Suppressor macrophage treated with lipopolysaccharide for 4 hours (primary cell): ENCODE data around the gene PRAMEF12.
"Not testable (repeated sequence)": the region's sequence is repeated elsewhere in the genome, so short reads cannot be mapped to it uniquely, and the experiment has no call there.

Experiments used
- DNase-seq: peaks from one replicate; pipeline ENCODE4 v3.0.0-alpha.2; 2020

PRAMEF12 gene

DNA sequence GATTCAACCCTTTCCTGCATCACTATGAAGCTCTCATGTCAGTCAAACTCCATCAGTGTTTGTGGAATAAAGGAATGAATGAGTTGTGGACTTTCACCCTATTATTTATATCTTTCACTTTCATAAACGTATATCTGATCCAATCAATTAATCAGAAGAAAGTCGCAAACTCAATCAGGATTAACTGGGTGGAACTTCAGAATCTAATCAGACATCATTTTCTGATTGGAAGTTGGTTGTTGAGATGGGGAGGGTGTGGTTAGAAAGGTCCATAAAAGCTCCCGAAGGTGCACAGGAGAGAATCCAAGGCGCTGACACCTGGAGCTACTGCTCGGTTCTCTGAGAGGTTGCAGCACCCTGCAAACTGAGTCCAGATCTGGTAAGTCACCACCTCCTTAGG is at the start of gene PRAMEF12:
Gene PRAMEF12 (plus strand): TSS at position 301 of the 400 bp plus-strand sequence. CDS start 1,130 bp downstream, outside the sequence.
- DNase-seq, result no peak

- DNase-seq, result no peak
Measured at GRCh38 chr1:12728391-12728790, 45.1 kb upstream of the PRAMEF12 start.

- DNase-seq, result no peak
Measured at GRCh38 chr1:12730156-12730555, 43.4 kb upstream of the PRAMEF12 start.

- not testable (repeated sequence) for DNase-seq
Measured at GRCh38 chr1:12731084-12731483, 42.5 kb upstream of the PRAMEF12 start.

- DNase-seq, result no peak
Measured at GRCh38 chr1:12734651-12735050, 38.9 kb upstream of the PRAMEF12 start.

DNA sequence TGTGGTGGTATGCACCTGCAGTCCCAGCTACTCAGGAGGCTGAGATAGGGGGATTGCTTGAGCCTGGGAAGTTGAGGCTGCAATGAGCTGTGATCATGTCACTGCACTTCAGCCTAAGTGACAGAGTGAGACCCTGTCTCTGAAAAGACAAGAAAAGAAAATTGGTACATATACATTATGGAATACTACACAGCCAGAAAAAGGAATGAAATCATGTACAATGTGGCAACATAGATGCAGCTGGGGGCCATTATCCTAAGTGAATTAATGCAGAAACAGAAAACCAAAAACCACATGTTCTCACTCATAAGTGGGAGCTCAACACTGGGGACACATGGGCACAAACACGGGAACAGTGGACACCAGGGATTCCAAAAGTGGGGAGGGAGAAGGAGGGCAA is 34.6 kb upstream of the PRAMEF12 start:
- DNase-seq, result no peak

GRCh38 chr1:12739613-12740012 is 33.9 kb upstream of the PRAMEF12 start:
- DNase-seq, result no peak

DNA sequence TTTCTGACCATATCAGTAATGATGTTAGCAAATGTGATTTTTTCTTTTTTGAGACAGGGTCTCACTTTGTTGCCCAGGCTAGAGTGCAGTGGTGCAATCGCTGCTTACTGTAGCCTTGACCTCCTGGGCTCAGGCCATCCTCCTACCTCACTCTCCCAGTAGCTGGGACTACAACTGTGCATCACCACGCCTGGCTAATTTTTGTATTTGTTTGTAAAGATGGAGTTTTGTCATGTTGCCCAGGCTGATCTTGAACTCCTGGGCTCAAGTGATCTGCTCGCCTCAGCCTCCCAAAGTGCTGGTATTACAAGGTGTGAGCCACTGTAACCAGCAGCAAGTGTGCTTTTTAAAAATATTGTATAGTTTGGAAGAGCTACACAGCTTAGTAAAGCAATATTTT is 31.6 kb upstream of the PRAMEF12 start:
- no peak for DNase-seq

GRCh38 chr1:12745126-12745991 is 28.2 kb upstream of the PRAMEF12 start:
- no peak for DNase-seq

DNA sequence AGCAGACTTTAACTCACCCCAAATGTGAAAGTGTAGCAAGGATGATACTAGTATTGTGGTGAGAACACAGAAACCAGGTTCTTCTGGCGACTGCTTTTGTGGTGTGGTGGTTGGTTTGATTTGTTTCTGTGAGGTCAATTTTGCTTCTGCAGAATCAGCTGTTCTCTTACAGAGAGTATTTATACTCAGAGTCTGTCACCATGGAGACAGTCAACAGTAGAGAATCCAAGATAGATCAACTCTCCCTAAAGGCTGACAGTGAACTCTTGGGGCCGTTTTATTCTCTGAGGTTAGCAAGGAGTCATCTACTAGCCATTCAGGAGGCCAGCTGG is 27.6 kb upstream of the PRAMEF12 start, which contains the start of gene CFAP107:
Gene CFAP107 (plus strand): TSS at position 209 of the 332 bp plus-strand sequence. CDS start 231 bp downstream, outside the sequence.
- DNase-seq, result no peak

GRCh38 chr1:12748778-12749355 is 24.7 kb upstream of the PRAMEF12 start:
- no peak for DNase-seq

- no peak for DNase-seq
Measured at GRCh38 chr1:12754738-12755137, 18.8 kb upstream of the PRAMEF12 start.

DNA sequence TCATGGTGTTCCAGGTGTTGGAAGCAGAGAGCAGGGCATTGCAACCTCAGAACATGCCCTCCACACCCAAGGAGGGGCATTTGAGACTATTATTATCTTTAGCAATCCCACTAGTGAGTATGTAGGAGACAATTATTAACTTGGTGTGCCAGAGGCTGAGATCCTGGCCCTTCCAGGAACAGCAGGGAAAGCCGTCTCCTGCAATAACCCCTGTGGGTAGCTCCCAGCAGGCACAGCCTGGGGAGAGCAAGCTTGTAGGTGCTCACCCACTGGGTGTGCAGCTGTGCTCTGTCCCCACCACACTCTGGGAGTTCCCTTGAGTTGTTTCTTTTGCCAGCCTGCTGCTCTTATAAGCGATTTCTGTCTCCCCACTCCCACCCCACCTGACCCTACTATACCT is 17.3 kb upstream of the PRAMEF12 start:
- DNase-seq, result no peak

DNA sequence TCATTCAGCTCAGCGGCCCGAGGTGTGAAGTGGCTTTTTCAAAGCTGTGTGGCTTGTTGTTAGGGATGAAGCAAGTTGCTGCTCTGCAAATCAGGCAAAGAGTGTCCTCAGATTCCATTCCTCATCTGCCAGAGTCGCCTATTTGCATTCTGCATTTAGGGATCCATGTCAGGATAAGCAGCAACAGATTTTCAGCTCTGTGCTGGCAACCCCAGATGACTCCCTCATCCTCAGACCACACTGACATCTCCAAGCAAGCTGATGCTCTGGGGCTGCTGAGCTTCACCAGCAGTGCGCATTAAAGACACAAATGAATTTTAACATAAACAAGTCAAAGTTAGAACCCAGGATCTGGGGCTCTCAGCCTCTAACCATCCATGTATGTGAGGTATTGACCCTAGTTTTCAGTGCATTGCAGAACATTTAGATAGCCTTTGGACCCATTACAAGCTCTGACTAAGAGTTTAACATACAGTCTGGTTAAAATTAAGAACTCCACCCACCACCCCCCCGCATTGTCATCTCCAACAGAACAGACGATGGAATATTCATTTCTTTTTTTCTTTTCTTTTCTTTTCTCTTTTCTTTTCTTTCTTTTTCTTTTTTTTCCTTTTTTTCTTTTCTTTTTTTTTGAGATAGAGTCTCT is 16.6 kb upstream of the PRAMEF12 start:
- no peak for DNase-seq

GRCh38 chr1:12757836-12758235 is 15.7 kb upstream of the PRAMEF12 start:
- no peak for DNase-seq

GRCh38 chr1:12760256-12760795 is 13.2 kb upstream of the PRAMEF12 start:
- DNase-seq, result no peak

GRCh38 chr1:12761781-12762180 is 11.8 kb upstream of the PRAMEF12 start:
- DNase-seq, result no peak

GRCh38 chr1:12762766-12763165 is 10.8 kb upstream of the PRAMEF12 start:
- DNase-seq, result no peak

DNA sequence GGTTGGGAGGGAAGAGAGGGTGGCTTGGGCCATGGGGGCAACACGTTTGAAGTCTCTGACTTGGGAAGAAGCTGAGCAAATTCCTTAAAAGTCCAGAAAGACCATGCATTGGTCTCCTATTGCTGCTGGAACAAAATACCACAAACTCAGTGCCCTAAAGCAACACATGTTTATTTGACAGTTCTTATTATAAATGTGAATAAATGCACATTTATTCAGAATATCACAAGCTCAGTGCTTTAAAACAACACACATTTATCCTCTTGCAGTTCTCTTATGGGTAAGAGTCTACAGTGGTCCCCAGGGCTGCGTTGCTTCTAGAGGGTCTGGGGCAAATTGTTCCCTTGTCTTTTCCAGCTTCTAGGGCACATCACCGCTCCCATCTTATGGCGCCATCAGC is 10.1 kb upstream of the PRAMEF12 start:
- DNase-seq, result no peak

DNA sequence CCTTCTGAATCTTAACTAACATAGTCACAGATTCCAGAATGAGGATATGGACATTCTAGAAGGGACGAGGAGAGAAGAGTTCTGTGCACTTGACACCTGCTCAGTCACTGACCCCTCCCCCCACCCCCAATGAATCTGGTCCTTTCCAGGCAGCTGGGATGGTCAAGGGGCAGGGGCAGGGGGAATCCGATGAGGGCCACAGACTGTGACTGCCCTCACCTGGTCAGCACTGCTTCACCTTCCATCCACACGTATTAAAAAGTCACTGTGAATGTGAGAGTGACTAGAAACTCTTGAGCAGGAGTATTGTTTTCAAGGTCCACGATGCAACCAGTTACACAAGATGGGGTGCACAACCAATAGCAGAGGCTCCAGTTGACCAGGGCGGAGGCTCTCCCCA is 9.5 kb upstream of the PRAMEF12 start:
- DNase-seq, result no peak

GRCh38 chr1:12769031-12769430 is 4.5 kb upstream of the PRAMEF12 start:
- DNase-seq, result no peak

DNA sequence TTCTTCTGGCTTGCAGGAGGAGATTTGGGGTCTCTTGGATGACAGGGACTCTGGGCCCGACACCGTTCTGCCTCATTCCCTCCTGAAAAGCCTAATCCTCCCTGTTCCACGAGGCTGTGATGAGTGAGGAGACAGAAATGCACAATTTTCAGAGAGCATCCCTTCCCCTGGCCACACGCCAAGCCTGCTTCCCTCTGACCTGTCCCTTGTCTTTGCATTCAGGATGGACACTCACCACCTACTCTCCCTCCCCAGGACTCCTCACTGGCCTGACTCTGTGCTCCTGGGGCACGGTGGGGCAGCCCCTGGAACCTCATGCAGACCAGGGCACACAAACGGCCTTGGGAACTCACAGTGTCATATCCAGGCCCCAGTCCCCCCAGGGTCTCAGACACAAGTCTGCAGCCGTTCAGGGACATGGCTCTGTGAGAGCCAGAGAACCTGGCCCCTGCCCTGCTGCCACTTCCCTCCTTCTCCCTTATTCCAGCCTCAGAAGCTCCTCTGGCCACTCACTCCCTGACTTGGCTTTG is 3.5 kb upstream of the PRAMEF12 start:
- no peak for DNase-seq

DNA sequence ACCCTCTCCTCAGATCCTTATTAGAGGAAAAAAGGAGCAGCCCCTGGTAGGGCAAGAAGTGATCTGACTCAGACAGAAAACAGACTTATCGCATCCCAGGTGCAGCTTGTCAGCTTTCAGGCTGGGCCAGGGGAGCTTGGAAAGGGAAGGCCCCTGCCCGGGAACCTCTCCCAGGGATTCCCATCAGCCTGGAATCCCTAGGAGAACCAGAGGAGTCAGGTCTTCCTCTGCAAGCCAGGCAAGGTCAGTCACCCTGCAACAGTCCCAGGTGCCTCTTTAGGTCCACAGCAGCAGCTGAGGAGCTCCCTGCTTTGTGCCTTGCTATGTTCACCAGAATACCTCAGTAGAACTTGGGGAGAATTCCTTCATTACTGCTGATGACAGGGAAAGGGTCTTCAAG is 2.9 kb upstream of the PRAMEF12 start:
- no peak for DNase-seq
